GF-D8 (cell line): ENCODE measurements around the gene PHTF2.
"Not testable (repeated sequence)": the region's sequence is repeated elsewhere in the genome, so short reads cannot be mapped to it uniquely, and the experiment has no call there.

Source experiments
- DNase-seq: peaks from one replicate; lab custom pipeline; 2025; lab: John Stamatoyannopoulos, UW

Gene PHTF2

DNA sequence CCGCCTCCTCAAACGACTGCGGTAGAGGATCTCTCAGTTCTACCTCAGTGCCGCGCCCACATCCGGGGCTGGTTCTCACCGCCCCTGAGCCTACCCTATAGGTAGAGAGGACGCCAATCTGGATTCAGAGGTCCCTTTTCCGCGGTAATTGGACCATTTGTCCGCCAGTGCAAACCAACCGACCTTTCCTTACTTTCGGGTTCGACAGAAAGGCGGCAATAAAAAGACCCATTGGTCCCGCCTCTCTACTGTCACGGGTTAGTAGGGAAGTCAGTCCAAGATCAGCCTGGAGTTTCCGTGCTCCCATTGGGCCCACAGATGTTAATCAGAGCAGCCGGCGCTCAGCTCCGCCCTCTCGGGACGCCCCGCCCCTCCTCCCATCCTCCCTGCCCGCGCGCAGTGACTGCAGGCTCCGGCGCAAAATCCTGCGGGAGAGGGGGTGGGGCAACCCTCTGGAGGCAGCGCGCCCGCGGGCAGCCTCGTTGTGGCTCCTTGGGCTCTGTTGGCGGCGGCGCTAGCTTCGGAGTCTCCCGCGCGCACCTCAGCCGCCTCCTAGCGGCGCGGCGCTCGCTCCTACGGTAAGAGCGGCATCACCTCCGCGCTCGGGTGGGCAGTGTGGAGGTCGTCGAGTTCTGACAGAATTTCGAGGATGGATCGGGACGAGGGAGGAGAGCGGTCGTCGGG, at the start of gene PHTF2, which contains the start of gene TMEM60:
Gene PHTF2, plus strand, starts transcription at position 380 of the 684 bp plus-strand sequence.
Gene TMEM60, minus strand, starts transcription at position 41 of the 684 bp plus-strand sequence. CDS start 4,061 bp downstream, outside the sequence.
- peak; percentile 100 for DNase-seq

DNA sequence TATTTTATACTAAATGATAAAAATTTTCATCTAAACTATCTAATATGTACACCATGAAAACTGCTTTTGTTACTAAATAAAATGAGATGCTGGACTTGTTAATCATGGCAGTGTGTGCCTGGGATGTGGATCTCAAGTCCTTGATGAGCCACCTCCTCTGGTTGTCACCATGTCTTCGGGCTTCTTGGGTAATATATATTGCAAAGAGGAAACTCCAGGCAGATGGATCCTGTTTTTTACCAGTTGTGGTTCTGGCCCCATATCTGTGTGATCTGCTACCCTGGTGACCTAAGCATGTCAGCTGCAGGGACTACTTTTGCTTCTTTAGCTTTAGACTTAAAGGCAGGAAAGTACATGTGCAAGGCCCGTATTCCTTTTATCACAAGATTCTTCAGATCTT, 46.6 kb upstream of the PHTF2 start:
- DNase-seq: peak; percentile 100

DNA sequence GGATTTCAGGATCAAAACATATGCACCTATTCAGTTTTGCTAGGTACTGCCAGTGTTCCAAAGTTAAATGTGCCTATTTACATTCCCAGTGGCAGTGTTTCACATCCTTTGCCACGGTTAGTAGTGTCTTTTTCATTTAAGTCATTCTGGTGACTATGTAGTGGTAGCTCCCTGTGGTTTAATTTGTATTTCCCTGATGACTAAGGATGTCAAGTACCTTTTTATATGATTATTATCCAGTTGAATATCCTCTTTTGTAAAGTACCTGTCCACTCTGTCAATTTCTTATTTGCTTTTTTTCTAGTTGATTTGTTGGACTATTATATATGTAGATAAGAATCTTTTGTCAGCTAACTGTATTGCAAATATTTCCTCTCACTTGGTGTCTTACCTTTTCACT, 45.4 kb upstream of the PHTF2 start:
- no peak for DNase-seq

DNA sequence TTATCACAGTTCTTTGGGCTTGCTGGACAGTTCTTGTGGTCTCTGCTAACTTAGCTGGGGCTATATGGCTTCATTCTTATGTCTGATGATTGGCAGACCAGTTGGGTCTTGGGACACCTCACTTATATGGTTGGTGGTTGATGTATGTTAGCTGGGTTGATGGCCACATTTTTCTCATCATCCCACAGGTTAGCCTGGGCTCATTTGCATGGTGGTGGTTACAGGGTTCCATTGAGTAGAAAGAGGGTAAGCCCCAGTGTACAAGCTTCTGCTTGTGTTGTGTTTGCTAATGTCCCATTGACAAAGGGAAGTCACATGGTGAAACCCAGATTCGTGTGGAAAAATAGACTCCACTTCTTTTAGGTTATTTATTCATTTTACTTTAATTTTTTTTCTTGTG, 41.0 kb upstream of the PHTF2 start:
- DNase-seq: no peak

DNA sequence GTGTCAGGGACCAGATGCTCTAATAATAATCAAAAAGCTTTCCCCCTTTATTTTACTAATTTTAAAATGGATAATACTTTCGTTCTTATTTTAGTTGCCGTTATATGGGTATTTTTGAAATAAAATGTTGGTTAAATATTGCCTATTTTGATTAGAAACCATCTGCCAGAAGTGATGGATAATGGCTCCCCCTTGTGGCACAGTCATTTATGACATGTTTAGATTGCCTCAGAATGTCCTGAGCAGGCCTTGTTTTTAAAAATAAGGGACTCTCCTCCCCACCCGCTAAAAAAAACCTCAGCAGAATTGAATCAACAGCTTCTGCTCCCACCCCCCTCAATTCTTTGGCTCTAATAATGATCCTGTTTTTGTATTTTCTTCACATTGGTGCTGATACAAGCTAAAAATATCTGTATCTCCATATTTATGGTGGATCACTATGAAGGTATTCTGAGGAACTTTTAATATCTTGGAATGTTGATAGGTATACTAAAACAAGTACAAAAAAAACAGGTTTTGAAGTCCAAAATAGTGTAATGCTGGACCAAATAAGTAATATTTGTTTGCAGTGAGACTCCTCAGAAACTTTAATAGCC, 39.2 kb upstream of the PHTF2 start:
- peak; percentile 22 for DNase-seq

DNA sequence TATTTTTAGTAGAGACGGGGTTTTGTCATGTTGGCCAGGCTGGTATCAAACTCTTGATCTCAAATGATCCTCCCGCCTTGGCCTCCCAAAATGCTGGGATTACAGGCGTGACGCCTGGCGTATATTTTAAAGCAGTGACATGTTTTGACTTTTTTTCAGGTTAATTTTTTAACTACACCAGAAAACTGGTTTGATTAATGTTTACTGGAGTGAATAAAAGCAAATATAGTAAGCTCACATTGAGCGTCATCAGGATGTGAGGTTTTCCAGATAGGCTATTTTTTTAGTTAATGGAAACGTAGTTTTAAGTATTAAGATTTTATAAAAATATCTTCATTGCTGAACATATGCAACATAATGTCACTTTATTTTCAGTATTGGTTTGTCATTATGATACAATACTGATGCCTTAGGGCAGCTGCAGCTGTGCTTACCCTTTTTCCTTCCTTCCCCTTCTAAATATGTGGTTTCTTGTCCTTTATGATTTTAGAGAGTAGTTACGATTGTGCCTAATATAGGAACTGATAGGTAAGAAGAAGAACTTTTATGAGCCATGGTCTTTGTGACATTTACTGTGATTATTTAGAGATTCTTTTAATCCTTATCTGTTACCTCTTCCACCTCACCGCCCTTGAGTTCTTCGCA, 37.6 kb upstream of the PHTF2 start:
- peak; percentile 47 for DNase-seq

DNA sequence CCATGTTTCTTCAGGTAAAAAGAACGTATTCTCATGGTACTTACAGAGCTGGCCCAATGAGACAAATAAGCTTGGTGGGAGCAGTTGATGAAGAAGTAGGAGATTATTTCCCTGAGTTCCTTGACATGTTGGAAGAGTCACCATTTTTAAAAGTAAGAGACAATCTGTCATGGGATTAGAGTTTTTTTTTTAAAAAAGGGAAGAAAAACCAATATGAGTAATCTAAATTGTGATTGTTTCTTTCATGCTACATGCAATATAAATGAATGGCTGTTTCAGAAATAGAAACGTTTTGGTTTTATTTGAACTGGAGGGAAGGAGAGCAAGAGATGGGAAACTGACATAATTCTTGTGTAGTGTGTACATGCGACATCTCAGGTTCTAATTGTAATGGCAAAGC, 33.1 kb upstream of the PHTF2 start:
- no peak for DNase-seq

DNA sequence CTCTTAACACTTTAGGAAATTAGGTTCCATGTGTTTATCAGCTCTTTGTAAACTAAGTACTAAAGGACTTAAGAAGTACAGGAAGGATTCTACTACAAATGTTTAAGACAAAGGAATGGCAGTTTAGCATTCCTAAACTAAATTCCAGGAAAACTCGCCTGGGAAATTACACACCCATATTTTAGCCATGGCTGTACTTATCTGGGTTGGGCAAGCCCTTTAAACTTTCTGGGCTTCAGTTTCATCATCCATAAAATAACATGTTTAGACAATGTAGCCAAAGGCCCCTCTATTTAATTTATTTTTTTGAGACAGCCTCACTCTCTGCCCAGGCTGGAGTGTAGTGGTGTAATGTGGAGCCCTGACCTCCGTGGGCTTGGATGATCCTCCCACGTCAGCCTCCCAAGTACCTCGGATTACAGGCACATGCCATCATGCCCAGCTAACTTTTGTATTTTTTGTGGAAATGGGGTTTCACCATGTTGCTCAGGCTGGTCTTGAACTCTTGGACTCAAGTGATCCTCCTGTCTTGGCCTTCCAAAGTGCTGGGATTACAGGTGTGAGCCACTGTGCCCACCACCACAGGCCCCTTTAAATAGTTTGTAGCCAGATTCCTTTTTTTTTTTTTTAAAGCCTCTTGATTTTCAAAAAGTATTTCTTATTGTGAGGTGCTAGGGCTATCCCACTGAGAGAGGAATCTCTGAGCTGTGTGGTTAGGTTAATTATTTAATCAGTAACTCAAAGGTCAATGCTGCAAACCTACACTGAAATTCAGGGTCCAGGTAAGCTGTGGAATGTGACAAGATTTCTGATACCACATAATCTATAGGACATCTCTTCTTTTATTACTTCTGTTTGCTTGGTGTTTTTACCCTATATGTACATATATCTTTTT, 32.4 kb upstream of the PHTF2 start:
- no peak for DNase-seq

DNA sequence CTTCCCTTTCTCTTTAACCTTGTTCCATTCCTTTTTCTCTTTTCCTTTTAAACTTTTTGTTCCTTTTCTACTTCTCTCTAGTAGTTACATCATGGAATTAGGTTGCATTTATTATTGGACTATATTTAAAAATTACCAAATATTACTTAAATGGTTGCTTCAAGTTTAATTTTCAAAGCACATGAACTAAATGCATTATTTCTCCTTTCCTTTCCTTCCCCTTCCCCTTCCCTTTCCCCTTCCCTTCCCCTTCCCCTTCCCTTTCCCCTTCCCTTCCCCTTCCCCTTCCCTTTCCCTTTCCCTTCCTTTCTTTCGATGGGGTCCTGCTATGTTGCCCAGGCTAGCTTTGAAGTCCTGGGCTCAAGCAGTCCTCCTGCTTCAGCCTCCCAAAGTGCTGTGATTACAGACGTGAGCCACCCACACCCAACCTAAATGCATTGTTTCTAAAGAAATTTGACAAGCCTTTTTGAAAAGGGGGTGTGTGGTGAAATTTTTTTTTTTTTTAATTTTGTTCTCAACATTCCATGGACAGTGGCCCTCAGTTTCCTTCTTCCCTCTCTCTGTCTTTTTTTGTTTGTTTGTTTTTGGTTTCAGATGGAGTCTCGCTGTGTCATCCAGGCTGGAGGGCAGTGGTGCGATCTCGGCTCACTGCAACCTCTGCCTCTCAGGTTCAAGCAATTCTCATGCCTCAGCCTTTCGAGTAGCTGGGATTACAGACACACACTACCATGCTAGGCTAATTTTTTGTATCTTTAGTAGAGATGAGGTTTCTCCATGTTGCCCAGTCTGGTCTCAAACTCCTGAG, 31.6 kb upstream of the PHTF2 start:
- no peak for DNase-seq

DNA sequence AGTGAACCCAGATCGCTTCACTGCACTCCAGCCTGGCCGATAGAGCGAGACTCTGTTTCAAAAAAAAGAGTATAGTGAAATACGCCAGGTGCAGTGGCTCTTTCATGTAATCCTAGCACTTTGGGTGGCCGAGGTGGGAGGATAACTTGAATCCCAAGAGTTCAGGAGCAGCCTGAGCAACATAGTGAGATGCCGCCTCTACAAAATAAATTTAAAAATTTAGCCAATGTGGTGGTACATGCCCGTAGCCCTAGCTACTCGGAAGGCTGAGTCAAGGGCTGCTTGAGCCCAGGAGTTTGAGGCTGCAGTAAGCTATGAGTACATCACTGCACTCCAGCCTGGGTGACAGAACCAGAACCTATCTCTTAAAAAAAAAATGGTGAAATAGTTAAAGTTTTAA, 28.3 kb upstream of the PHTF2 start:
- no peak for DNase-seq

DNA sequence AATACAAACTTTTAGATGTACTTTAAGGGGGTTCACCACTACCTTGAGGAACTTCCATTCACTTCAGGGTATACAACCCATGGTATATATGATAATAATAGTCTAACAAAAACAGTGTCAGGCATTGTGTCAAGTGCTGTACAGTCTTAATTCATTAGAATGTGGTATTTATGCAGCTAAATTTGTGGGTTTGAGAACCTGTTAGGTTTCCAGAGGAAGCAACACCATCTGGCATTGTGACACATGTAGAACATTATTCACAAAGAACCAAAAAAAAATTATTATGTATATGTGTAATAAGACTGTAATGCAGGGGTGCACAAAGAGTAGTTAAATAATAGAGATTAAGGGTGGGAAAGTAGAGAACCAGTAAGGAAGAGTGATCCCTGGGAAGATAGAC, 26.7 kb upstream of the PHTF2 start:
- DNase-seq: no peak

DNA sequence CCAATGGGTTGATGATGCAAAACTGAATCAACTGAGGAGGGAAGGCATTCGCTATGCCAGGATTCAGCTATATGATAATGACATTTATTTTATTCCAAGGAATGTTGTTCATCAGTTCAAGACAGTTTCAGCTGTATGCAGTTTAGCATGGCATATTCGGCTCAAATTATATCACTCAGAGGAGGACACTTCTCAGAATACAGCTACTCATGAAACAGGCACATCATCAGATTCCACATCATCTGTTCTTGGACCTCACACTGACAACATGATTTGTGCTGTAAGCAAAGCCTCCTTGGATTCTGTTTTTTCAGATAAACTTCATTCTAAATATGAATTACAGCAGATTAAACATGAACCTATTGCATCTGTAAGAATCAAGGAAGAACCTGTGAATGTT, 20.0 kb upstream of the PHTF2 start:
- no peak for DNase-seq

DNA sequence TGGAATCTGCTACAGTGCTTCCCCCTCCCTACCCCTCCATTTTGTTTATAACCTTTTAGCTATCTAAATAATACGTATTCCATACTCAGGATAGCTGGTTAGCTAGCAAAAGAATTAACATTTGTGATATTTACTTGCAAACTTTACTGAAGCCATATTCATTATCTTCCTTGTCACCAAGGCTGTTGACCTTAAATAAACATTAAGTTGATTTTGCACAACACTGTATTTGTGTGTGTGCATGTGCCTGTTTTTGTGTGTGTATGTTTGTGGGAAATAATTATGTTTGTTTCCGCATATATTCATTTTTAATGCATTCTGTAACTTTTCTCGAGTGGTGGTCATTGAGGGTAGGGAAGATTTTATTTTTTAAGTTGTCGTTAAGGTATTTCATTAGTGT, 16.2 kb upstream of the PHTF2 start:
- DNase-seq: no peak

DNA sequence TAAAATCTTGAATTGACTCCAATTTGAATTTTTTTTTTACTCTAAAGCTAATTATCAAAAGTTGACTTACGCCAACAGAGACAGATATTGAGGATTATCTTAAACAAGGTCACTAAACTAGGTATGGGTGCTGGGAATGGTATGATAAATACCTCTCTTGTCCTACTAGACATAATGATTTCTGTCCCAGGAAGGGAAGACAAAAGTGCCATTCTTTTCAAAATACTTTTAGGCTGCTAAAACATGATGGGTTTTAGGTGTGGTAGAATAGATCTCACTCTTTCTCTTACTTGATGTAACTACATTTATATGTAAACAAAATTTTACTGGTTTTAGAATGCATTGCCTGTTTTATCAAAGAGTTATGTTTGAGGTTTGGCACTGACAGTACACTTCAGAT, 15.5 kb upstream of the PHTF2 start:
- DNase-seq: no peak

DNA sequence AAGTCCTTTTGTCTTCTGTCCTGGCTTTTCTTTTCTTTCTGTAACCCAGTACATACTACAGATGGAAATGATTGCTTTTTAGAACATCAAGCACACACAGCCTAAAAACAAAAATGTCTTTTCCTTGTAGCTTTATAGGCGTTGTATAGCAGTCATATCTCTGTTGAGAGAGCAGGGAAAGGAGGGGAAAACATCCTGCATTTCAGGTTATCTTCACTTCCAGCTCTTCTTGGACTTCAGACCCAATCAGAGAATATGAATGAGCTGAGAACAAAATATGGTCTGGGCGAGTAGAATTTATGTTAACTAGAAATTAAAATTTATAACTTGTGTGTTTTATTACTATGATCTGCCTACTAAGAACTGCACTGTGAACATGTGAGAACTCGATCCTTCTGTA, 15.0 kb upstream of the PHTF2 start:
- no peak for DNase-seq

DNA sequence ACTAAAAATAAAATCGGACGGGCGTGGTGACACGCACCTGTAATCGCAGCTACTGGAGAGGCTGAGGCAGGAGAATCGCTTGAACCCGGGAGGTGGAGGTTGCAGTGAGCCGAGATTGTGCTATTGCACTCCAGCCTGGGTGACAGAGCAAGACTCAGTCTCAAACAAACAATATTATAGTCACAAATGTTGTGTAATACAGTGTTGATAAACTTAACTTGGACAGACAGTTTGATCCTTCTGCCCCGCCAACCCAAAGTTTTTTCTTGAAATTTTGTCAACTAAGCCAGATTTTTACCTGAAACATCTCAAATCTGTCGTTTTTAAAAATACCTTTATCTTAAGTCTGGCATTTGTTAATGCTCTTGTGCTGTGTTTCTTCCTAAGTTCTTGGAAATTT, 14.1 kb upstream of the PHTF2 start:
- not testable (repeated sequence) for DNase-seq

DNA sequence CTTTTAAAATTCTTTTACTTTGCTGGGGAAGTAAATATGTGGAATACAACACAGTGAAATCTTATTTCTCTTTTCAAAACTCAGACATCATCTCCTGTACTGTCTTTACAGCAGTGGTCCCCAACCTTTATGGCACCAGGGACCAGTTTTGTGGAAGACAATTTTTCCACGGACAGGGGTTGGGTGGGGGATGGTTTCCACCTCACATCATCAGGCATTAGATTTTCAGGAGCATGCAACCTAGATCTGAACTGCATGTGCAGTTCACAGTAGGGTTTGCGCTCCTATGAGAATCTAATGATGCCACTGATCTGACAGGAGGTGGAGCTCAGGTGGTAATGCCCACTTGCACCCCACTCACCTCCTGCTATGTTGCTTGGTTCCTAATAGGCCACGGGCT, 12.6 kb upstream of the PHTF2 start:
- DNase-seq: no peak

DNA sequence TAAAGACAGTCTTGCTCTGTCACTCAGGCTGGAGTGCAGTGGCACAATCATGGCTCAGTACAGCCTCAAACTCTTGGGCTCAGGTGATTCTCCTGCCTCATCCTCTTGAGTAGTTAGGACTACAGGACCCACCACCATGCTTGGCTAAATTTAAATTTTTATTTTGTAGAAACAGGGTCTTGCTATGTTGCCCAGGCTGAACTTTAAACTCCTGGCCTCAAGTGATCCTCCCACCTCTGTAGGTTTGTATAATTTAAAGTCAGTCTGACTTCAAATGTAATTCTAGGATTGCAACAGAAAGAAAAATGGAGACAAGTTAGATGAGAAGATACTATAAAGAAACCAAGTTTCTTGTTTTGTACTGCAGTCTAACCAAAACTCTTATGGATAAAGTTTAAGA, 11.8 kb upstream of the PHTF2 start:
- no peak for DNase-seq

DNA sequence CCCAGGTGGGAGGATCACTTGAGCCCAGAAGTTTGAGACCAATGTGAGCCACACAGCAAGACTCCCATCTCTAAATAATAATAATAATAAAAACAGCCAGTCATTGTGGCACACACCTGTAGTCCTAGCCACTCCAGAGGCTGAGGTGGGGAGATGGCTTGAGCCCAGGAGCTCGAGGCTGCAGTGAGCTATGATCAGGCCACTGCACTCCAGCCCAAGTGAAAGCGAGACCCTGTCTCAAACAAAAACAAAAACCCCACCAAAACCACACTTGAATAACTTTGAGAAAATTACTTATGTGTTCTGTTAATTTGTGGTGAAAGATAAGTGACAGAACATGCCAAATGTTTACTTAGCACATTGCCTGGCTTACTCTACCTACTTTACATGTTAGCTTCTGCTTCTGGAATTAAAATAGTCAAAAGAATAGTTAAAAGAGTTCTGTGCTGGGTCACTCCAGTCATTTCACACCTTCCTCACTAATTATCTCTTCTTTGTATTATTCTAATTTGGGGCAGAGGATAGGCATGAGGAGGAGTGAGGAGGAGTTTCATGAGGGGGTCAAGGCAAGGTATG, 10.2 kb upstream of the PHTF2 start:
- no peak for DNase-seq

DNA sequence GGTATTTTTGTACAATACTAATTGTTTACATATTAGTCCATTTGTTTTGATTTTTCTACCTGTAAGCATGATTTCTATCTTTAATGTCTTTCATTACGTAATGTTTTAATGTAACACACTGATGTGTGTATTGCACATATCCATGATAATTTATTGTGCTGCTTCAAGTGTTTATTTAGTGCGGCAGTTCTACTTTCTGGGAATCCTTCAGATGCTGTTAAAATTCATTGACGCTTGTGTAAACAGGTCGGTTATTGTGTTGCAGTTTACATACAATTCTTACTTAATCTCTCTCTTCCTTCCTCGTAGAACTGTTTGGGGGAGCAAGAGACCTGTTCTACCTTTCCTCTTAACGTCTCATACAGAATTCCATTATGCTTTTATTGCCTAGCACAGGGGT, 7.2 kb upstream of the PHTF2 start:
- DNase-seq: no peak

DNA sequence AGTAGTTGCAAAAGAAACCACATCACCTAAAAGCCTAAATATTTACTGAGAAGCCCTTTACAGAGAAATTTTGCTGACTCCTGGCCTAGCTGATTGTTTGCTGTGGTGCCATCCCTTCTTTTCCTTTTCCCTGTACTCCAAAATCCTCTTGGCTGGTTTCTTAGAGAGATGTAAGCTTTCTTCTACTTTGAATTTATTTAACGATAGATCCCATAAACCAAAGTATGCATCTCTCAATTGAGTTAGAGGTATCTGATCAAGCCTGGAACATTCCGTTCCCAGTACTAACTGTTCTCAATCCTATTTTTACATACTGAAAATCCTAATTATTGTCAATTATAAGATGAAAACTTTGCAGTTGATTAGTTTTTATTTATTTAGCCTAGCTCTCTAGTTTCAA, 6.6 kb upstream of the PHTF2 start:
- DNase-seq: no peak
